Peyer's patch (tissue), 4 donors: ENCODE data around the gene SLC39A1.

ENCODE experiments used
- CTCF ChIP-seq, 6 experiments: fragments of 450-650 bp in 4 of 6; fragments of 200-600 bp in 2 of 6; sonication (generic) in 1 of 6; IDR thresholded peaks; one replicate each; pipeline ENCODE4 v1.5.1; 2017 to 2019; ENCODE audit warnings: antibody characterized with exemption in 6 of 6, mild to moderate bottlenecking in 3 of 6, moderate library complexity in 1 of 6
- POLR2A ChIP-seq, 2 donors: fragments of 450-650 bp; IDR thresholded peaks; one replicate each; pipeline ENCODE4 v1.5.1; 2017; ENCODE audit warnings: antibody characterized with exemption in 2 of 2, mild to moderate bottlenecking in 2 of 2, moderate library complexity in 2 of 2

GRCh38 chr1:153916297-153916696 lies 47.0 kb downstream of the SLC39A1 start:
- TF ChIP-seq CTCF (IDR thresholded peaks at IDR 0.05) (no peak), POLR2A (IDR thresholded peaks at IDR 0.05) (no peak)
